Measurements from ENCODE around the gene TGFB1I1.

The TGFB1I1 gene

GRCh38 chr16:31507929-31508705 lies 36.2 kb downstream of the TGFB1I1 start, which contains the start of gene RUSF1:
TSS of gene RUSF1 (minus strand) at chr16:31508391. CDS start at chr16:31508373, 18 bp downstream.
- DNase-seq (ENCODE audit: low read depth), result peak; percentile 52
- no peak for TF ChIP-seq CTCF (conservative IDR thresholded peaks at IDR 0.05; ENCODE audit: low read depth, low read length)
- peak within 1 kb of the TSS; percentile 94 for H3K4me3 ChIP-seq (ENCODE audit: low read length)

- H3K4me3 ChIP-seq (ENCODE audit: low read length), result peak overlapping the region; percentile 94
- DNase-seq (ENCODE audit: low read depth), result no peak
- no peak for TF ChIP-seq CTCF (conservative IDR thresholded peaks at IDR 0.05; ENCODE audit: low read depth, low read length)
Observed at GRCh38 chr16:31508706-31509195, 36.8 kb downstream of the TGFB1I1 start.

GRCh38 chr16:31513126-31513525 lies 41.2 kb downstream of the TGFB1I1 start:
- DNase-seq (ENCODE audit: low read depth), result peak; percentile 39

DNA sequence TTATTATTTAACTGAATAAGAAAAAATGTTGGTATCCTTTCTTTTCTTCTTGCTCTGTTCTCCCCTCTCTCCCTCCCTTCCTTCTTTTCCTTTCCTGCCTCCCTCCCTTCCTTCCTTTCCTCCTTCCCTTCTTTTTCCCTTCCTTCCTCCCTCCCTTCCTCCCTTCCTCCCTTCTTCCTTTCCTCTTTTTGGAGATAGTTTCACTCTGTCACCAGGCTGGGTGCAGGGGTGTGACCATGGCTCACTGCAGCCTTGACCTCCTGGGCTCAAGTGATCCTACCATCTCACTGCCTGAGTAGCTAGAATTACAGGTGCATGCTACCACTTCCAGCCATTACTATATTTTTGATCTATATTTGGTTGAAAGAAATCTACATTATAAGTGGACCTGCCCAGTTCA lies 41.9 kb downstream of the TGFB1I1 start:
- TF ChIP-seq CTCF (conservative IDR thresholded peaks at IDR 0.05; ENCODE audit: low read depth, low read length), result no peak
- no peak overlapping the region for H3K4me3 ChIP-seq (ENCODE audit: low read length)

More at GRCh38 chr16:31513126-31513525, 41.2 kb downstream of the TGFB1I1 start:
- TF ChIP-seq CTCF (conservative IDR thresholded peaks at IDR 0.05; ENCODE audit: low read depth, low read length), result no peak
- H3K4me3 ChIP-seq (ENCODE audit: low read length), result no peak overlapping the region

DNA sequence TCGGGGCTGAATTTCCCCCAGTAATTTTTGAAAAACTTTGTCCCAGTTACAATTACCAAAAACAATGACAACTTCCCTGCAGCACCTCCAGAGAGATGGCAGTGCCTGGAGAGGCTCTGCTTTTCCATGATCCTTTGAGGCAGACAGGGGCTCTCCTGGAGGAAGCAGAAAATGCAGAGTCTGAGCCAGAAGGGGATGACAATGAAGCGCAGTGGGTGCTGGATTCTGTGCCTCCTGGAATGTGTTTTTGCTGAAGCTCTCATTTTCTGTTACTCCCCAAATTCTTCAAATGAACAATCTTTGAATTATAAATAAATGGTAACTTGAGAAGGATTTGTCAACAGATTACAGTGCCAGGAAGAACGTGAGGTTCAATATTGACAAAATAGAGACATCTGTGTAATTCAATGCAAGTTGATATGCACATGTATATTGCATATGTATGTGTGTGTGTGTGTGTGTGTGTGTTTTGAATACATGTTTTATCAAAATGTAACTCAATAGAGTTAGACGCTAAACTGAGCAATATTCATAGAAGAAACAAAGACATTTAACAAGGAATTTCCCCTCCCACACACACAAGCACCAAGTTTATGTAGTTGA lies 45.9 kb downstream of the TGFB1I1 start:
- no peak for TF ChIP-seq CTCF (conservative IDR thresholded peaks at IDR 0.05; ENCODE audit: low read depth, low read length)
- DNase-seq (ENCODE audit: low read depth), result no peak
- H3K4me3 ChIP-seq (ENCODE audit: low read length), result no peak overlapping the region

More for the DNA sequence above, 41.9 kb downstream of the TGFB1I1 start:
- DNase-seq (ENCODE audit: low read depth), result no peak

DNA sequence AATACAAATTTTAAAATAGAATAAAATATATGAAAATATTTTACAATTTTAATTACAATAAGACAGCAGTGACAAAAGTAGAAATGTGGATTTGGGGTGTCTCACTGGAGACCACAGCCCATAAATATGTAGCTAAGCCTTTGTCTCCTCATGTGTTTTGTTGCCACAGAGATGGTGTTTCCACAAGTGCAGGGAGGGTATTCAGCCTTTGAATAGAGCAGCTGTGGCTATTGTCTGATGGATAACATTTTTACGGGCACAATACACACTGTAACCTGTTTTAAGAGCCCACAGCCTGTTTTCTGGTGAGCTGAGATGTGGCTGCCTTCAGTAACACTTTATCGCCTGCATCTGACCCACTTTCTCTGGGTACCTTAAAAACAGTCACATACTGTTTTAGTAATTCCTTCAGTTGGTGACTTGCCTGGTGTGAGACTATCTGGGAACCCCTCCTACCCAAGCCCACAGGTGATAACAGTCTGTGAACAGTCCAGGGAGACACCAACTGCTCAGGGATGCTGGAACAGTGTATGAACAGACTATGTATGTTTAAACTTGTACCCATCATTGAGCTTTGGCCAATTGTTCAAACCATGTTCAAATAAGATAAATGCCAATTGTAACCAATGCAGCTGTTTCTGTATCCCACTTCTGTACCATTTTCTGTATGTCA lies 47.9 kb downstream of the TGFB1I1 start:
- TF ChIP-seq CTCF (conservative IDR thresholded peaks at IDR 0.05; ENCODE audit: low read depth, low read length), result no peak
- H3K4me3 ChIP-seq (ENCODE audit: low read length), result no peak overlapping the region
- no peak for DNase-seq (ENCODE audit: low read depth)

Data from retinal pigment epithelial cell (primary cell).